ENCODE data around the gene DNM3.

Gene DNM3

DNA sequence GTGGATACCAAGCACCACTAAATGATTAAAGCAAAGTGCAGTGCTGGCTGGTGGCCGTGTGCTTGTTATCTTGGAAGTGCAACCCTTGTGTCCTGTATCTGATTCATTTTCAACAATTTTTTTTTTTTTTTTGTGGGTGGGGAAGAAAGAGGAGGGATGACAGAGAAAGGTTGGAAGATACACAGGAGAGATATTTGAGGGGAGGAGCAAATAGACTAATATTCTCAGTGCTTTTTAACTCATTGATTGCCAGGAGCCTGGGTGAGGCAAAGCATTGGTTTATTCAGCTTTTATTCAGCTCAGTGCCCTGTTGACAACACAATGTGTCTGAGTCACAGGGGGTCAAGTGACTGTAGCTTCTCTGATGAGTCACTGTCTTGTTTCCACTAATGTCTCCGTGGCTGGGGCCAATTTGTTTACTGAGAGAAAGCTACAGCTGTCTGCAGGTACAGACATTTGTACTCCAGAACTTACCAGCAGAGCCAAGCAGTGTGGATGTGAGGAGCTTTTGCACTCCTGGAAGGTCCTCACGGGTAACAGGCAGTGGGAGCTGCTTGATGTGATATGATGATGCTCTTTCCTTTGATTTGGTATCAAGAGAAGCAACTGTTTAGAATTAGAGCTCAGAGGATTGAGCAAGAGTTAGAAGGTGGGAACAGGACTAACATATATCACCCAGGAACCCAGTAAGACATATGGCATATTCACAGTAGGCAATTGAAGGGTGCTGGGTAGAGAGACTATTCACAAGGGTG lies 23.6 kb upstream of the DNM3 start:
- peak; percentile 89 for DNase-seq (ENCODE audit: low spot score)

DNA sequence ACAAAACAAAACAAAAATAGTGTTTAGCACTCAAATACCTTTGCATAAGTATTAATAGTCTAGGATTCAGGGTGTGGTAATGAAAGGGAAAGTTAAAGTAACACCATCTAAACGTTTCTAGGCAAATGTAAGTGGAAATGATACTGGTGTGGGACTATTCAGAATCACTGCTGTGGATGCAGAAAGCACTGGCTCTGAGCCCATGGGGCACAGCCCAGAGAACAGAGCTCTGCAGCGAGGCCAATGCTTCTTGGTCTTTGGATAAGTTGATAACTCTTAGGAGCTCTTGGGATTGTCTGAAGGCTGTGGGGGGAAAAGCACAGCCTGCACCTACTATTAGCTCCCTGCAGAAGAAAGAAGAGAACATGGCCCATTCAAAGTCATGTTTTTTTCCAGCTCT lies 21.4 kb upstream of the DNM3 start:
- no peak for DNase-seq (ENCODE audit: low spot score)

DNA sequence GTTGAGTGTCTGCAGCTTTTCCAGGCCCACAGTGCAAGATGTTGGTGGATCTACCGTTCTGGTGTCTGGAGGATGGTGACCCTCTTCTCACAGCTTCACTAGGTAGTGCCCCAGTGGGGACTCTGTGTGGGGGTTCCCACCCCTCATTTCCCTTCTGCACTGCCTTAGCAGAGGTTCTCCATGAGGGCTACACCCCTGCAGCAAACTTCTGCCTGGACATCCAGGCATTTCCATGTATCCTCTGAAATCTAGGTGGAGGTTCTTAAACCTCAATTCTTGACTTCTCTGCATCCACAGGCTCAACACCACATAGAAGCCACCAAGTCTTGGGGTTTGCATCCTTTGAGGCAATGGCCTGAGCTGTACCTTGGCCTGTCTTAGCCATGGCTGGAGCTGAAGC lies 14.3 kb upstream of the DNM3 start:
- DNase-seq (ENCODE audit: low spot score) = no peak

DNA sequence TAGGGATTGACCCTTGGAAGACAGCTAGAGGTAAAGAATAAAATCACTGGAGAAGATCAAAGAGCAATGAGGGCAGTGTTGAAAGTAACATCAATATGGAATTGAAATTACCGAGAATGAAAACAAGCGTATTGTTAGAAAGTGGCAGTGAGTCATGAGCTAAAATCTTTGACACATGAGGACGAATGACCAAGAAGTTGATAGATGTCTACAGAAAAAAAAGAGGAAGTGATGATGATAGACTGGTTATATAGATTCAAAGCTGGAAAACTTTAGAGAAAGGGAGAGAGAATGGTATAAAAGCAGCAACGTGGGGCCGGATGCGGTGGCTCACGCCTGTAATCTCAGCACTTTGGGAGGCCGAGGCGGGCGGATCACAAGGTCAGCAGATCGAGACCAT lies 12.5 kb upstream of the DNM3 start:
- DNase-seq (ENCODE audit: low spot score) = no peak

DNA sequence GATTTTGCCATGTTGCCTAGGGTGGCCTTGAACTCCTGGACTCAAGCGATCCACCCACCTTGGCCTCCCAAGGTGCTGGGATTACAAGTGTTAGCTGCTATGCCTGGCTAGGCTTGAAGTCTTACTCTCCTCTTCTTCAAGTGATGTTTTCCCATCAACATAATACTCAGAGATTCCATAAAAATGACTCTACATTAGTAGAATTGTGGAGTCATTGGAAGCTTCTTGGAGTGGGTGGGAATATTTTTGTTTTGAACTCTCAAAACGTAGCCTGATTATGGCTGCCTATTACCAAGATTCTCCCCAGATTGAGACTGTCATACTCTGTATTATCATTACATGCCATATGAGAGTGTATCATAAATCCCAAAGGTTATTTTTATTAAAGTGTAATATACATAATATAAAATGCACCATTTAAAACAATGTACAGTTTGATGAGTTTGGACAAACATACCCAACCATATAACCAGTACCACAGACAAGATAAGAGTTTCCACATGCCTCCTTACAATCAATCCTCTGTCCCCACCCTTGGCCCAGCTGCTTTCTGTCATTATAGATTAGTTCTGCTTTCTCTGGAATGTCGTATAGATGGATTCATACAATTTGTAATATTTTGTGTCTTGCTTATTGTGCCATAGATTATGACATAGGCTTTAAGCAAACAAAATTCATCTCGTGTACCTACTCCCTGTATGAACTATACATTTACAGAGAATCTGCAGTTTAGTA lies 8.0 kb upstream of the DNM3 start:
- no peak for DNase-seq (ENCODE audit: low spot score)

DNA sequence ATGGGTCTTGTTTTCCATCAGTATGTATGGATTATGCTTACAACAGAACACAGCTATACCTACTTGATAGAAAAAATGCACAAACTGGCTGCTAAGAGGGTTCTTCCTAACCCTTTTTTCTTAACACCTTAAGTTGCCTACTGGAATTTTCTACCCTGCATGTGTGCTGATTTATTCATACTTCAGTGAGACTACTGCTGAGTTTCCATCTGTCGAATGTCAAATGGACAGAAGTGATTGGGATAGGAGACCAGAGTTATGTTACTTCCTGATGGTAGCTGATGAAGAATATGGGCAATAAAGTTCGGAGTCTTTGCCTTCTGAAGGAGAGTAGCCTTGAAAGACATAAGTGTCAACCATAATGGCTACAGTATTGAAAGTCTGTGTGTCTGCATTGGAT lies 6.5 kb upstream of the DNM3 start:
- DNase-seq (ENCODE audit: low spot score) = no peak

DNA sequence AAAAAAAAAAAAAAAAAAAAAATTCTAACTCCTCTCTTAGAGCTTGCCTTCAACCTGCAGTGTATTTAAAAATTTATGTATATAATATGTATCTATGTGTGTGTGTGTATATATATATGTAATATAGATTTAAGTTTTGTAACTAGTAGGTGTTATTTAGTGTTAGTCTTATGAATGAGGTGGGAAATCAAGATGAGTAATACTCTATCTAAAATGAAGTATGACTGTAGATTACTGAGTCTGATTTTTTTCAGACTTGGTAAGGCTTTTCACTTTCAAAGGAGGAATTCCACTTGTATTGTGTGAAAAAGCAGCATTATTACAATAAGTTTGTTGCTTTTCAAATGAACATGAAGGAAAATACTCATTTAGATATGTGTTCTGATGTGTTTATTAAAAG lies 5.4 kb upstream of the DNM3 start:
- DNase-seq (ENCODE audit: low spot score) = no peak

DNA sequence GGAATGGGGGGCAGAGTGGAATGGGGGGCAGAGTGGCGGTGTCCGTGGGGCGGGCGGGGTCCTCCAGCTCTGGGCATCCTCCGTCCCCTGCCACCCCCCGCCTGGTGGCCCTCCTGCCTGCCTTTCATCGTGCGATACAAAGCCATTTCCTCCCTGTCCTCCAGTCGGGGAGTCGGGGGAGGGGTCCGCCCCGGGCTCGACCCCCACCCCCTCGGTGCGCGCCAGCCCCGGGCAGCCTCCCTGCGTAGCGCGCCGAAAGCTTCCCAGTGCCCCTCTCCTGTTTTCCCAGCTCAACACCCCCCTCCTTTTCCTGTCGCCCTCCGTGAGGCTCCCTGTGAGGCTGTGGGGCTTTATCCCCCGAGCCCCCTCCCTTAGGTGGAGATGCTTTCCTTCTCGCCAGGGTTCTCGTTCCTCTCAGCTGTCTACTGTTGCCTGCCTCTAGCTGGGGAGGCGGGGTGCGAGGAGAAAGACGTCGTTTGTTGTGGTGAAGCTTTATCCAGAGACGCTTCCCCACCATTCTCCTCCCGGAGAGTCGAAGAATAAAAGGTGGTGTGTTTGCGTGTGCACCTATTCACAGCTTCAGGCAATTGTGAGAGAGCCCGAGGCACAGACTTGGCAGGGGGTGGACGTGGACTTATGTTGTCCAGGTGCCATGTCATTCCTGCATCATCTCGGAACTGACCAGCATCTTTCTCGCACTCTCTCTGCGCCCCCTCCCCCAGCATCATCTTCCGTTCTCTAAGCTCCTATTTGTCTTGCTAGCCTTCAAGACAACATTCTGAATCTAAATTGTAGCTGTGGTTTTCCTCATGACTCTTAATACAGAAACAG lies 848 bp downstream of the DNM3 start:
- DNase-seq (ENCODE audit: low spot score) = peak; percentile 49

DNA sequence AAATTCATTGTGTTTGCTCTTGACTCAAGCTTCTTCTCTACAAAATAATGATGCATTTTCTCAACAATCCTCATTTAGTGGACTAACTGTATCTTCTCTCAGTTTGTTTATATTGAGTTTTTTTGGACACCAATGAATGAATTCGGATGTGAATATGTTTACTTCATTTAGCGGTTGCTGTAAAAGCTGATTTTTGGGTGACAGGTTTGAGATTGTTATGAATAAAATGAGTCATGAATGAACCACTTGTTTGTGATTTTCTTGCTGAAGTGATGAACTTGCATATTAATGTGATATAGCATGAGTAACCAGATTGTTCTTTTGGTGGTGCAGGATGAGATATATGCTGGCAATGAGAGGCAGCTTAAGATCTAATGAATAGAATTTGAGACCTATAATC lies 3.1 kb downstream of the DNM3 start:
- DNase-seq (ENCODE audit: low spot score) = no peak

DNA sequence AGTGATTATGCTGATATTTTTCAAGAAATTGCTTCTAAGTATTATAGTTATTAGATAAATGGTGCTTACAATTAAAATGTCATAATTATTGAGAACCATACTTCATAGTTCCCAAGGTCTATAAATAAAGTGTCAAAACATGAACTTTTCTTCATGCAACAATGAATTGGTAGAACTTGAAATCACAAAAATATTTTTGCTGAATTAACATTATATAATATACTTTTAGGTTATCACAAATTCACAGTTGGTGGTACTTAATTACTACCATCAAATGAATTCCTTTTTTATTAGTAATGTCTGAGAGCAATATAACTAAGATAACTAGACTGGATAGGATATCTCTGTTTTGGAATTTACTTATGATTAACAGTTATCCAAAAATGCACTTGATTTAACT lies 4.7 kb downstream of the DNM3 start:
- DNase-seq (ENCODE audit: low spot score) = no peak

DNA sequence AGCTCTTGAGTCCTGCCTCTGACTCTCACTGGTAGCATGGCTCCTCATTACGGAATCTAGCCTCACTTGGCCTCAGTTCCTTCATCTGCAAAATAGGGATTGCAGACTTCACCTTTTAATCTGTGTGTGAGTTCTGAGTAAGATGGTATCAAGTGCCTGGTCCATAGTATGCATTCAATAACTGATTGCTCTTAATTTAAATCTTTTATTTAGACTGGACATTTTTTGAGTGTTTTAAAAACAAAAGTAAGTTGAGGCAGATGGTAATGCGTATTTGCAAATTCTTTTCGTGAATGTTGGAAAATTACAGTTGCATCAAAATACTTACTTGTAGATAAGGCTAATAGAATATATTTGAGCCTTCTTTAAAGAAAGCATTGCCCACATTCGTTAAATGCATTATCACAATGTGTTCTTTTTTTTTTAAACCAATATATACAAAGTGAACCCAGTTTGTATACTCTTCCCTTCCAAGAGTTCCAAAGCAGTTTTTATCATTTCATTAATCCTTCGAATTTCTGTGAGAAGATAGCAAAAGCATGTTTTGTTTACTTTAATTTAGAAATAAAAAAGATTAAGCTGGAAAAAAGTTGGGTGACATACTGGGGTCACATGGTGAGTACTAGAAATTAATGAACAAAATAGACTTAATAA lies 8.1 kb downstream of the DNM3 start:
- no peak for DNase-seq (ENCODE audit: low spot score)

DNA sequence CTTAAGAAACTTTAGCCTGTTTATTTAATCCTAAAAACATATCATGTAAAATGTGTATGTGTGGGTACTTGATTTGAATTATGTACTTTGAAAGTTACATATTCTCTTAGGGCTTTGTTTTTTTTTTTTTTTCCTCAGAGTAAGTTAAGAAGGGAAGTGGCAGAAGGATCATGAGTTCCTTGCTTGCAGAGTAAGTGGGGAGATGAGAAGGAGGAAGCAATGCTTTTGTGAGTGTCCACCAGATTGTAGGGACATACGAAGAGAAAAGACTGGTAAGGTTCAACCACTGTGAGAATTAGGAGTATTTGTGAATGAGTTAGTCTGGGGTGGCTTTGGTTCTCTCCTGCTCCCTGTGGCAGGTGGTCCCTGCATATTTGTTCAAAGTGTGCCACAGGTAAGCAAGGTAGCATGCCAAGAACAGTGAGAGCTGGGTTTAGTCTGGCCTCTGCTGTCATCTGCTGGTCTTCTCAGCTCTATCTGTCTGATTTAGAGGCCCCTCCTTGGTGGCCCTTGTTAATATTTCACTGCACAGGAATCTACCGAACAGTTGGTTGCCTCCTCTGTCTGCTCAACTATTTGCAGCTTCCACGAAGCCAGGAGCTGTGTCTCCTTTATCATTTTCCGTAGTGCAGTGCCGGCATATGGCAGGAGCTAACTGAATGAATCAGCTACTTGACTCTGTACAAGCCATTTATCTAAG lies 9.5 kb downstream of the DNM3 start:
- peak; percentile 14 for DNase-seq (ENCODE audit: low spot score)

DNA sequence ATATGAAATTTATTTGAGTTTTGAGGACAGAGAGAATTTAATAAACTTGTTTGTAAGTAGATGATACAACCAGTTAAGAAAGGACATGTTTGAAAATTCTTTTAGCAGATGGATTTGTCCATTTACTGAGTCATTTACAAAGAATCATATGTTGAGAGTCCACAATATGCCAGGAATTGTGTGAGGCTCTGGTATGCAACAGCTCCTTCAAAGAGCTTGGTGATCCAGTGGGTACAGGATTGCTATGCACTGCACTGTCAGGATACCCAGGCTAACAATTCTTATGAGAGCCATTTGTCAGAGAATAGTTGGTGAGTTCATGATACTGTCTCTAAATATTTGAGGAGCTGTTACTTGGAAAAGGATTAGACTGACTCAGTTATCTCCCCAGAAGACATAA lies 11.0 kb downstream of the DNM3 start:
- DNase-seq (ENCODE audit: low spot score) = no peak

DNA sequence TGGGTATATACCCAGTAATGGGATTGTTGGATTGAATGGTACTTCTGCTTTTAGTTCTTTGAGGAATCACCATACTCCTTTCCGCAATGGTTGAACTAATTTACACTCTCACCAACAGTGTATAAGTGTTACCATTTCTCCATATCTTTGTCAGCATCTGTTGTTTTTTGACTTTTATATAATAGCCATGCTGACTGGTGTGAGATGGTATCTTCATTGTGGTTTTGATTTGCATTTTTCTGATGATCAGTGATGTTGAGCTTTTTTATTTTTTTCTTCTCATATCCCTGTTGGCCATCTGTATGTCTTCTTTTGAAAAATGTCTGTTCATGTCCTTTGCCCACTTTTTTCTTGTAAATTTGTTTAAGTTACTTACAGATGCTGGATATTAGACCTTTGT lies 14.1 kb downstream of the DNM3 start:
- no peak for DNase-seq (ENCODE audit: low spot score)

DNA sequence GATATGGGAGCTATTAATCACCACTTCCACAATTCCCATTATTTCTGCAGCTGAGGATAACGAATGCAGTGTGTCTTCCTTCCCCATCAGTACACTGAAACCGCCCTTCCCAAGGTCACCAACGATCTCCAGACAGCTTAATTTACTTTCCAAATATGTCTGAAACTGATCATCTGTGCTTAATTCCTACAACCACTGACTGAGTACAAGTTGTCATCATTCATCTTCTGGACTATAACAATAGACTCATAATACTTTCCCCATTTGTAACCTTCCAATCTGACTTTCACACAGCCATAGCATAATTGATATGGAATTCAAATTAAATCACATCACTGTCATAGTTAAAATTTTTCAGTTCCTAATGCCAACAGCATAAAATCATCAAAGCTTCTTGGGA lies 17.4 kb downstream of the DNM3 start:
- DNase-seq (ENCODE audit: low spot score) = no peak

DNA sequence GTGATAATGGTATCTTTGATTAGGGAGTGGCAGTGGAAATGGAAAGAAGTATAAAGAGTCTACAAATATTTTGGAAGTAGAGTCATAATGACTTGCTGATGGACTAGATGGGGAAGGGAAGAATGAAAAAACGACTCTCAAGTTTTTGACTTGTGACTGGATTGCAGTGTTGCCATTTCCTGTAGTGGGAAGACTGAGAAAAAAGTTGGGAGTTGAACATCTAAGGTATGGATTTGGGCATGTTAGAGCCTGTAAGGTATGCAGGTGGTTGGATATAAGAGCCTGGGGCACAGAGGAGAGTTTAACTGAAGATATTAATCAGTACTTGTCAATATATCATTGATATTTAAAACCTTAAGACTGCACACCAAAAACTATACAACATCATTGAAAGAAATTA lies 19.4 kb downstream of the DNM3 start:
- no peak for DNase-seq (ENCODE audit: low spot score)

DNA sequence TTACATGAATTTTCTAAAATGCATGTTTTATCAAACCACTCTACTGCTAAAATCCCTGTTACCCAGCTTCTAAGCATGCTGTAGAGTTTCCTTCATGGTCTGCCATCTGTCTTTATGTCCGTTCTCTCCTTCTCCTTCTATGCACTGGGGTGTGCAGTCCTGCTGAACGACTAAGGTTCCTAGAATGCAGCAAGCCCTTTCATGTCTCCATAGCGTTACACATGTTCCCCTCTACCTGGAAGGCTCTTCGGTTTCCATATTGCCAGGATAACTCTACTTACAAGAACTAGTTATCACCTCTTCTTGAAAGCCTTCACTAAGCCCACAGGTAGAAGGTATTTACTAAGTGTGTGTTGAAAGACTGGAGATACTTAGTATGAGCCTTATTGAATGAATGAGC lies 22.2 kb downstream of the DNM3 start:
- DNase-seq (ENCODE audit: low spot score) = no peak

DNA sequence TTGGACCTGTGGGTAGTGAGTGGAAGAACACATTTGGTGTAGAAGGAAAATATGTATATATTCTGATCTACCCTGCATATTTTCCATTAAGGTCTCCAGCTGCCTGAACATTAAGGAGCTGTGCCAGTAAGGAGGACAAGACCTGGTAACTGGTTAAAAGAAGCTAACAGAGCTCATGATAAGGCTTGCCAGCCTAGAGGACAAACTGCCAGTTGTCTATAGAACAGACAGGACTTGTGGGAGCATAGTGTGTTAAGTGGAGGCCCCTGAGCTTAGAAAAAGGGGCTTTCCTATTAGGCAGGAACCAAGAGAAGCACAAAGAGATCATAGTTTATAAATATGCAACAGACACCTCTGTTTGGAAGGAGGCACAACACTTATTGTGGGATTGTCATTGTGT lies 23.0 kb downstream of the DNM3 start:
- no peak for DNase-seq (ENCODE audit: low spot score)

DNA sequence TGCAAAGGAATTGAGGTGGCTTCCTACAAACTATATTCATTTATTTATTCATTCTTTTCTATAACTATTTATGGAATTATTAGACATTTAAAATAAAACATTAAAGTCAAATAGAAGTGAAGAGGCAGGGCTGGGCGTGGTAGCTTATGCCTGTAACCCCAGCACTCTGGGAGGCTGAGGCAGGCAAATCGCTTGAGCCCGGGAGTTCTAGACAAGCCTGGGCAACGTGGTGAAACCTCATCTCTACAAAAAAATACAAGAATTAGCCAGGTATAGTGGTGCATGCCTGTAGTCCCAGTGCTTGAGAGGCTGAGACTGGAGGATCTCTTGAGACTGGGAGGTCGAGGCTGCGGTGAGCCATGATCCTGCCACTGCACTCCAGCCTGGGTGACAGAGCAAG lies 23.8 kb downstream of the DNM3 start:
- DNase-seq (ENCODE audit: low spot score) = no peak

DNA sequence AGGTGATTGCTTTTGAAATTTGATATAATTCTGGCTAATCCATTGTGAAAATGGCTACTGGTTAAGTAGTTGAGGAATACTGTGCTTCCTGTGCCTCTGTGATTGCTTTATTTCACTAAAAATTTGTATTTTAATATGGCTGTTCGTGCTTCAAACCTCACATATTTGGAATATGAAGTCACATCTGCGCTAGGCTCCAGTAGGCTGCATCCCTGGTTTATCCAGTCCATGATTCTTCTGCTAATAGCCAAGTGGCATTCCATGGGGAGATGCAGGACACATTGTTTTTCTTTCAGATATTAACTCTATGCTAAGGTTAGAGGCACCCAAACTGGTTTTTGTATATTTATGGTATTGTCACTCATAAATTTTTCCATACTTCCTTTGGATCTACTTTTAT lies 25.9 kb downstream of the DNM3 start:
- no peak for DNase-seq (ENCODE audit: low spot score)

DNA sequence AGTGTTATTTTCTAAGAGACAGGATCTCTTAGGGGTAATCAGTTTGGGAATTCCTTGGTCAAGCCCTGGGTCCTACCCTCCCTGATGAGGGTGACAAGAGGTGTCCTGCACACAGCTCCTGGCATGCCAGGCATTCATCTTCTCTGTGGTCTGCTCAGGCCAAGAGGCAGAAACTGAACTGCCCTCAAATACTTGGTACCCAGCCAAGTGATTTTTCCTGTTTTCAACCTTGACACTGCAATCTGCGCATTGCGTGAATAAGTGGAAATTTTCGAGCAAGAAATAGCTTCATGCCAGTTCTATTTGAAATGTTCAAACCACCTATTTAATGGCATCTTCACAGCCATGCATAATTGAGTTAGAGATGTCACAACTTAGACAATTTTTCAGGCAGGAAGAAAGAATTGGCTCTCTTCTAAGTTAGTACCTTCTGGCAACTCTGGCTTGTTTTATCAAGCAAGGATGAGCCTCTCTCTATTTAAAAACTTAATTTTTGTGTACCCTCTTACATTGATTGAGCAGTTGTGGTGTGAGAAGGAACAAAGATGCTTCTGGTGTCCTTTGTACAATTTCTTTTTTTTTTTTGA lies 27.0 kb downstream of the DNM3 start:
- DNase-seq (ENCODE audit: low spot score) = no peak

DNA sequence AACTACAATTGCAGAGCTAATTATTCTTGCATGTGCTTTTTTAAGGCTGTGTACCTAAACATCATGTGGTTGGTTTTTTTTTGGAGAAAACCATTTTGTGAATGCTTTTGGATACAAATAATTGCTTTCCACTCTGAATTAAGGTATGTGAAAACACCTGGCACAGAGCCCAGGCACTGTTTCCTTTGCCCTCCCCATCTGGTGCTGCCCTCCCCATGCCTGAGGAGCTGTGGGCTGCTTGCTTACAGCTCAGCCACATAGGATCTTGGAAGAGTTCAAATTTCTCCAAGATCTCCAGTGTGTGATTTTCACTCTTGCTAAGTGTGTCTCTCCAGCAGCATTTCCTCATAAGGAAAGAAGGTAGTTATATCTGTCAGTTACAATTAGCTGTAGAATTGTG lies 27.8 kb downstream of the DNM3 start:
- DNase-seq (ENCODE audit: low spot score) = no peak
